ENCODE data around the gene ODF2L. TPM values are rescaled to one million over a fixed set of nuclear protein-coding genes. Genes with fewer than 3 reads are reported as not detected.

ODF2L gene
- total RNA-seq, 1 donor from 2014 or later, result 84.5 TPM

- DNase-seq (ENCODE audit: low spot score), result no peak
- H3K27ac Mint-ChIP-seq (ENCODE audit: unreplicated experiment), result no peak overlapping the region
- no peak overlapping the region for H3K4me3 Mint-ChIP-seq (ENCODE audit: unreplicated experiment)
- H3K36me3 Mint-ChIP-seq (ENCODE audit: low read depth, unreplicated experiment), result no peaks in the 10 kb centered on the region
- H3K4me1 Mint-ChIP-seq (ENCODE audit: unreplicated experiment), result no peaks in the 10 kb centered on the region
- no peaks in the 10 kb centered on the region for H3K9me3 Mint-ChIP-seq (ENCODE audit: unreplicated experiment)
- TF ChIP-seq CTCF (IDR thresholded peaks at IDR 0.05; ENCODE audit: unreplicated experiment), result no peak
- H3K27me3 Mint-ChIP-seq (ENCODE audit: unreplicated experiment), result no peaks in the 10 kb centered on the region
Observed at GRCh38 chr1:86303041-86303690, 93.0 kb downstream of the ODF2L start.

Small RNA genes within 50 kb of the gene (microRNA-seq; reads per million reads assigned to microRNA genes)
- not detected for gene MIR7856 (ENCODE audit: unreplicated experiment)

Other genes starting within 250 kb of the ODF2L start
- gene COL24A1, start 239.6 kb downstream of the ODF2L start, total RNA-seq (ENCODE audit: unreplicated experiment), result 0.74 TPM
- not detected for gene CLCA2, start 27.8 kb upstream of the ODF2L start, total RNA-seq (ENCODE audit: unreplicated experiment)
- gene CLCA1, start 72.6 kb upstream of the ODF2L start, total RNA-seq (ENCODE audit: unreplicated experiment), result not detected
- gene CLCA4, start 150.8 kb upstream of the ODF2L start, total RNA-seq (ENCODE audit: unreplicated experiment), result not detected

Measured in endothelial cell (in vitro differentiated cells).